Effector memory CD4-positive, alpha-beta T cell (primary cell): ENCODE results near the gene BABAM2.
A peak's percentile ranks its signal among the peaks of the same experiment; 100 is the strongest.

Source experiments
- DNase-seq, 3 donors: peaks; one replicate each; pipeline ENCODE4 v3.0.0-alpha.2; 2020
- H3K27ac ChIP-seq: 2 replicates; pipeline ENCODE4 v1.7.0; 2013; ENCODE audit warnings: mild to moderate bottlenecking, low read length, moderate library complexity; ENCODE audit not compliant: insufficient read depth, poor library complexity, severe bottlenecking
- H3K27me3 ChIP-seq: replicated peaks from 2 replicates; pipeline ENCODE4 v1.7.0; 2013; ENCODE audit warnings: mild to moderate bottlenecking, low read length; ENCODE audit not compliant: insufficient read depth, control insufficient read depth, poor library complexity, severe bottlenecking
- H3K36me3 ChIP-seq: 2 replicates; pipeline ENCODE4 v1.7.0; 2013; ENCODE audit warnings: mild to moderate bottlenecking, low read length, moderate library complexity; ENCODE audit not compliant: control insufficient read depth, insufficient read depth
- H3K4me1 ChIP-seq: 2 replicates; pipeline ENCODE4 v1.7.0; 2013; ENCODE audit warnings: low read length, mild to moderate bottlenecking; ENCODE audit not compliant: control insufficient read depth, insufficient read depth, poor library complexity, severe bottlenecking
- H3K4me3 ChIP-seq: 2 replicates; pipeline ENCODE4 v1.7.0; 2013; ENCODE audit warnings: low read length, low read depth, mild to moderate bottlenecking; ENCODE audit not compliant: insufficient read depth, poor library complexity, severe bottlenecking
- H3K9me3 ChIP-seq: 2 replicates; pipeline ENCODE4 v1.7.0; 2013; ENCODE audit warnings: mild to moderate bottlenecking, low read length, moderate library complexity; ENCODE audit not compliant: control insufficient read depth

Gene BABAM2

GRCh38 chr2:28362991-28363521, 472.5 kb downstream of the BABAM2 start:
- no peaks in the 10 kb centered on the region for H3K27me3 ChIP-seq
- H3K36me3 ChIP-seq, result no peaks in the 10 kb centered on the region
- H3K27ac ChIP-seq, result no peak overlapping the region
- DNase-seq, result no peak
- H3K9me3 ChIP-seq, result no peaks in the 10 kb centered on the region
- H3K4me3 ChIP-seq, result no peak overlapping the region
- H3K4me1 ChIP-seq, result peaks cover 72% of the 10 kb centered on the region

- Histone ChIP-seq H3K4me1 (peaks cover 65% of the 10 kb centered on the region), H3K27ac (no peak overlapping the region)
- no peak for DNase-seq
These were observed 473.3 kb downstream of the BABAM2 start for GRCh38 chr2:28363686-28364280.

GRCh38 chr2:28364610-28365009, 474.1 kb downstream of the BABAM2 start:
- Histone ChIP-seq H3K4me3 (no peak overlapping the region), H3K36me3 (no peaks in the 10 kb centered on the region), H3K27me3 (no peaks in the 10 kb centered on the region), H3K9me3 (no peaks in the 10 kb centered on the region), H3K27ac (no peak overlapping the region), H3K4me1 (peaks cover 60% of the 10 kb centered on the region)
- DNase-seq, result no peak

More at GRCh38 chr2:28363686-28364280, 473.3 kb downstream of the BABAM2 start:
- Histone ChIP-seq H3K9me3 (no peaks in the 10 kb centered on the region), H3K27me3 (no peaks in the 10 kb centered on the region), H3K4me3 (no peak overlapping the region), H3K36me3 (no peaks in the 10 kb centered on the region)

GRCh38 chr2:28365158-28365557, 474.6 kb downstream of the BABAM2 start:
- no peaks in the 10 kb centered on the region for H3K36me3 ChIP-seq
- DNase-seq, result no peak
- H3K27ac ChIP-seq, result no peak overlapping the region
- no peaks in the 10 kb centered on the region for H3K9me3 ChIP-seq
- peaks cover 55% of the 10 kb centered on the region for H3K4me1 ChIP-seq
- H3K27me3 ChIP-seq, result no peaks in the 10 kb centered on the region
- no peak overlapping the region for H3K4me3 ChIP-seq

DNA sequence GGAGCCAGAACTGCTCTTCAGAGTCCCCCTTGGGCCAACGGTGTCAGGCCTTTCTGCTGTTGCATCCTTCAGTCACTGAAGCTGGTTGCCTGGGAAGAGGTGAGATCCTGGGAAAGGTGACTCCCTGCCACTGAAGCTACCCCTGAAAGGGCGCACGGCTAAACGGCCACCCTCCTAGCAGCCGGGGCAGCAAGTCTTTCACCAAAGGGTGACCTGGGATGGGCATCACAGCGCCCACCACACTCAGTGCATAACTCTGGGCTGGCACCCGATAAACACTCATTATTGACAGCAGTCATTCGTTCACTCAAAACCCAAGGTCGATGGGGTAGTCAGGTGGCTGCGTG, 475.6 kb downstream of the BABAM2 start:
- H3K27me3 ChIP-seq, result no peaks in the 10 kb centered on the region
- no peaks in the 10 kb centered on the region for H3K36me3 ChIP-seq
- peak overlapping the region; percentile 27 for H3K4me3 ChIP-seq
- no peaks in the 10 kb centered on the region for H3K9me3 ChIP-seq
- no peak for DNase-seq
- peaks cover 45% of the 10 kb centered on the region for H3K4me1 ChIP-seq
- no peak overlapping the region for H3K27ac ChIP-seq

- peaks cover 44% of the 10 kb centered on the region for H3K4me1 ChIP-seq
- H3K4me3 ChIP-seq, result peak overlapping the region; percentile 27
- peak; percentile 48 to 64 (median 56) for DNase-seq
- no peaks in the 10 kb centered on the region for H3K9me3 ChIP-seq
- no peaks in the 10 kb centered on the region for H3K36me3 ChIP-seq
- H3K27ac ChIP-seq, result no peak overlapping the region
- no peaks in the 10 kb centered on the region for H3K27me3 ChIP-seq
These were observed 476.2 kb downstream of the BABAM2 start for GRCh38 chr2:28366496-28367282.

GRCh38 chr2:28367667-28368356, 477.3 kb downstream of the BABAM2 start:
- H3K9me3 ChIP-seq, result no peaks in the 10 kb centered on the region
- H3K36me3 ChIP-seq, result no peaks in the 10 kb centered on the region
- H3K27ac ChIP-seq, result no peak overlapping the region
- H3K4me1 ChIP-seq, result peaks cover 44% of the 10 kb centered on the region
- H3K27me3 ChIP-seq, result no peaks in the 10 kb centered on the region
- DNase-seq, result no peak
- H3K4me3 ChIP-seq, result no peak overlapping the region

- no peak for DNase-seq
- Histone ChIP-seq H3K27ac (no peak overlapping the region), H3K36me3 (no peaks in the 10 kb centered on the region), H3K27me3 (no peaks in the 10 kb centered on the region), H3K4me1 (peaks cover 42% of the 10 kb centered on the region), H3K4me3 (no peak overlapping the region), H3K9me3 (no peaks in the 10 kb centered on the region)
These were observed 477.8 kb downstream of the BABAM2 start for GRCh38 chr2:28368357-28368798.

DNA sequence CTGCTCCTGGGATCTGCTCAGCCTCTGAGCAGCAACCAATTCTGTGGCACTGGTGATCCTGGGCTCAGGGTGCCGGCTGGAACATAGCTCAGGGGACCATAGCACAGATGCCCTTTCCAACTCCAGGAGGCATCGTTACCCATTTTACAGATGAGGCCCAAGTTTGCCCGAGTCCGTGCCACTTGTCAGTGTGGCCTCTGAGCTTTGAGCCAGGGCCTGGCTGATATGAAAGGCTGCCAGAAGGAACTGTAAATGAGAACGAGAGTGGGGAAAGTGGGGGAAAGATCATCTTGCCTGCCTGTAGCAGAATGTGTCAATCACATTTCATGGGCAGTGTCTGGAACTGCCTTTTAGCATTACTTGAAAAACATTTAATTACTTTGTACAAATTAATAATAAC, 478.8 kb downstream of the BABAM2 start:
- peaks cover 36% of the 10 kb centered on the region for H3K4me1 ChIP-seq
- DNase-seq, result no peak
- H3K9me3 ChIP-seq, result no peaks in the 10 kb centered on the region
- H3K36me3 ChIP-seq, result no peaks in the 10 kb centered on the region
- no peak overlapping the region for H3K4me3 ChIP-seq
- no peaks in the 10 kb centered on the region for H3K27me3 ChIP-seq
- H3K27ac ChIP-seq, result no peak overlapping the region

DNA sequence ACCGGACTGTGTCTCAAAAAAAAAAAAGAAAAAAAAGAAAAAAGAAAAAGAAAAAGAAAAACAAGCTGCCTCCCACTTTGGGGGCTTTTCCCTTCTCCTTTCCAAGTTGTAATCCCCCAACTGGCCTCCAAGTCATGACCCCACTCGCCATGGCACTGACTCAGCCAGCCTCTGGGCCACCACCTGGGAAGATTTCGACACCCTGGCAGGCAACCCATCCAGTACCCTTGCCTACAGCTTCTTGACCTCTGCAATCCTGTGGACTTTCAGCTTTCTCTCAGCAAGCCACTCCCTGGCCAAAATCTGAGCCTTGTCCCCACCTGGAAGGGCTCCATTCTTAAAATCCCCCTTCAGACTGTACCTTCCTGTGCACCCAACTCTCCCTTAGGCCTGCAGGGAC, 479.8 kb downstream of the BABAM2 start:
- no peak for DNase-seq
- no peak overlapping the region for H3K4me3 ChIP-seq
- no peaks in the 10 kb centered on the region for H3K27me3 ChIP-seq
- H3K36me3 ChIP-seq, result no peaks in the 10 kb centered on the region
- H3K9me3 ChIP-seq, result no peaks in the 10 kb centered on the region
- H3K27ac ChIP-seq, result no peak overlapping the region
- peaks cover 26% of the 10 kb centered on the region for H3K4me1 ChIP-seq
